ENCODE measurements around the gene EMC10.

DNA sequence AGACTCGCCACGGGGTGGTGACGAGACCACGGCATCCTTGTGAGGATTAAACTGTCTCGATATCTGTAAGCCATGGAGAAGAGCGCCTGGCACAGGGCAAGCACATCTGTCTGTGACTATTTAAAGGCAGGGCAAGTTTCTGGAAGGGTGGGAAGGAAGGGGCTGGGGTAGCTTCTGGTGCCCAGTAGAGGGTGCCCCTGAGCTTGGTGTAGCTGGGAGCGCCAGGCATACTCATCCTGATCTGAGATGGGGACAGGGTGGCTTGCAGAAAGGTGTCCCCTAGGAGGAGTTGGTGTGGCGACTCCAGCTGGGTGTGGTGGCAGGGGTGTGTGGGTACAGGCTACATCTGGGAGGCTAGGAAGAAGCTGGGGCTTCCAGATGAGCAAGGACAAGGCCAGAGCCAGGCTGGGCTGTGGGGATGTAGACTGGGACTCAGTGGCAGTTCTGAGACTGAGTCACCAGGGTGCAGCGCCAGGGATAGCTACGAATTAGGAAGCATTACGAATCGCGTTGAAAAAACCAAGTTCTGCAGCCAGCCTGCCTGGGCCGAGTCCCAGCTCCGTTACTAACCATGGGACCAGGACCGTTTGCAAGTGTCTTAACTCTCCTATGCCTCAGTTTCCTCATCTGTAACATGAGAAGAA is 60.5 kb downstream of the EMC10 start:
- TF ChIP-seq FOXS1 (CRISPR knock-in tag; IDR thresholded peaks at IDR 0.05) = no peak
- TF ChIP-seq JUN (IDR thresholded peaks at IDR 0.05) = no peak
- TF ChIP-seq, protein P1, sequence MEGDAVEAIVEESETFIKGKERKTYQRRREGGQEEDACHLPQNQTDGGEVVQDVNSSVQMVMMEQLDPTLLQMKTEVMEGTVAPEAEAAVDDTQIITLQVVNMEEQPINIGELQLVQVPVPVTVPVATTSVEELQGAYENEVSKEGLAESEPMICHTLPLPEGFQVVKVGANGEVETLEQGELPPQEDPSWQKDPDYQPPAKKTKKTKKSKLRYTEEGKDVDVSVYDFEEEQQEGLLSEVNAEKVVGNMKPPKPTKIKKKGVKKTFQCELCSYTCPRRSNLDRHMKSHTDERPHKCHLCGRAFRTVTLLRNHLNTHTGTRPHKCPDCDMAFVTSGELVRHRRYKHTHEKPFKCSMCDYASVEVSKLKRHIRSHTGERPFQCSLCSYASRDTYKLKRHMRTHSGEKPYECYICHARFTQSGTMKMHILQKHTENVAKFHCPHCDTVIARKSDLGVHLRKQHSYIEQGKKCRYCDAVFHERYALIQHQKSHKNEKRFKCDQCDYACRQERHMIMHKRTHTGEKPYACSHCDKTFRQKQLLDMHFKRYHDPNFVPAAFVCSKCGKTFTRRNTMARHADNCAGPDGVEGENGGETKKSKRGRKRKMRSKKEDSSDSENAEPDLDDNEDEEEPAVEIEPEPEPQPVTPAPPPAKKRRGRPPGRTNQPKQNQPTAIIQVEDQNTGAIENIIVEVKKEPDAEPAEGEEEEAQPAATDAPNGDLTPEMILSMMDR (IDR thresholded peaks at IDR 0.05) = no peak
- TF ChIP-seq EP300 (IDR thresholded peaks at IDR 0.05) = no peak
- TF ChIP-seq, protein P2, sequence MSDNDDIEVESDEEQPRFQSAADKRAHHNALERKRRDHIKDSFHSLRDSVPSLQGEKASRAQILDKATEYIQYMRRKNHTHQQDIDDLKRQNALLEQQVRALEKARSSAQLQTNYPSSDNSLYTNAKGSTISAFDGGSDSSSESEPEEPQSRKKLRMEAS (IDR thresholded peaks at IDR 0.05) = no peak
- no peak for TF ChIP-seq CBX8 (IDR thresholded peaks at IDR 0.05)
- TF ChIP-seq POLR2A (IDR thresholded peaks at IDR 0.05; ENCODE audit: low read length) = no peak
- no peak for TF ChIP-seq CHD4 (IDR thresholded peaks at IDR 0.05; ENCODE audit: borderline replicate concordance)
